Bronchial epithelial cell (primary cell): ENCODE results near the gene CUEDC1. TPM values are rescaled to one million over a fixed set of nuclear protein-coding genes. Genes with fewer than 3 reads are reported as not detected.

Experiments
- DNase-seq: peaks from one replicate; pipeline ENCODE4 v3.0.0-alpha.2; 2010; ENCODE audit warnings: low read depth
- FAIRE-seq: peaks from 2 replicates; lab custom pipeline; 2011; peaks lifted over from hg19 to GRCh38; lab: Jason Lieb, UNC
- H3K27me3 ChIP-seq: 2 replicates; pipeline ENCODE4 v1.5.1; 2011; ENCODE audit warnings: low read length; ENCODE audit not compliant: control insufficient read depth, insufficient read depth
- H3K36me3 ChIP-seq: 2 replicates; pipeline ENCODE4 v1.5.1; 2011; ENCODE audit warnings: low read length; ENCODE audit not compliant: control insufficient read depth, insufficient read depth
- H3K4me3 ChIP-seq: 2 replicates; pipeline ENCODE4 v1.5.1; 2011; ENCODE audit warnings: mild to moderate bottlenecking, low read depth, low read length, control low read depth
- CTCF ChIP-seq: IDR thresholded peaks from 2 replicates; pipeline ENCODE4 v1.5.1; 2011; ENCODE audit warnings: mild to moderate bottlenecking, moderate library complexity, low read length, control low read depth, inconsistent platforms; ENCODE audit not compliant: insufficient read depth, severe bottlenecking
- total RNA-seq: library from RNA; depleted of rRNA; stranded (reverse); fragments of >200 nt; gene quantifications from 2 replicates; pipeline ENCODE4 v1.2.1, GENCODE V29; 2014

CUEDC1 gene
- total RNA-seq, 1 donor from 2014 or later, result 3.4 TPM

DNA sequence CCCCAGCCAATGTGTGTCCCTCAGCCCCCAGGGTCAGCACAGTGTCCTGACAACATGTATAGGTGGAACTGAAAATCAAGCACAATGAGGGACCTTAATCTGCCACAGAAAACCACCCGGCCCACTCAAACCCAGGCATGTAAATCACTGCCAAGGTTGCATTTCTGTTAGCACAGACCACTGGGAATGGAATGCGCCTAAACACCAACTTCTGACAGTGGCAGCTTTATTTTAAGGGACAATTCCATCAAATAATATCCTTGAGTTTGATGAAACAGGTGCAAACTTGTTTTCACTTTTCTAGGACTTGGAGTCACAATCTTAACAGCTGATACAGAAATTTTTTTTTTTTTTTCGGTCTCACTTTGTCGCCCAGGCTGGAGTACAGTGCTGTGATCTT, 68.1 kb downstream of the CUEDC1 start:
- H3K4me3 ChIP-seq, result no peak overlapping the region
- DNase-seq (no peak), FAIRE-seq (no peak)
- no peak for TF ChIP-seq CTCF
- H3K27me3 ChIP-seq, result no peaks in the 10 kb centered on the region
- peaks cover 11% of the 10 kb centered on the region for H3K36me3 ChIP-seq

DNA sequence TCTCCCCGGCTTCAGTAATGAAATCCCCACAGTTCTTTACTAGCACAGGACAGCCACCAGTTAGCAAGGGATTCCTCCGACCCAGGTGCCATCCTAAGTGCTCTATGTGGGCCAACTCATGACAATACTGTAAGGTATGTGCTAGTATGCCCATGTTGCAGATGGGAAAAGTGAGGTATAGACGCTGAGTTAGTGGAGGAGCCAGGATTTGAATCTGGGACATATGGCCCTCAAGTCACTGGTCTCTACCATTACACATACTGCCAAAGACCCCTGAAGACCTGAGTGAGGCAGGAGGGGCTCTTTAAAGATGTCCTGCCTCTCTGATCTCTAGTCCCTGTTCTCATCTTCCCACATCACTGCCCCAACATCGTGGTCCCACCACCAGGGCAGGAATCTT, 69.2 kb downstream of the CUEDC1 start:
- TF ChIP-seq CTCF, result no peak
- H3K36me3 ChIP-seq, result peaks cover 11% of the 10 kb centered on the region
- DNase-seq, result no peak
- H3K27me3 ChIP-seq, result no peaks in the 10 kb centered on the region
- H3K4me3 ChIP-seq, result no peak overlapping the region
- peak; percentile 58 for FAIRE-seq

- TF ChIP-seq CTCF, result no peak
- Histone ChIP-seq H3K4me3 (no peak overlapping the region), H3K27me3 (no peaks in the 10 kb centered on the region), H3K36me3 (peaks cover 11% of the 10 kb centered on the region)
- FAIRE-seq (no peak), DNase-seq (no peak)
These were observed 69.9 kb downstream of the CUEDC1 start for GRCh38 chr17:57885148-57885915.

- DNase-seq (no peak), FAIRE-seq (no peak)
- no peaks in the 10 kb centered on the region for H3K27me3 ChIP-seq
These were observed 73.3 kb downstream of the CUEDC1 start for GRCh38 chr17:57881783-57882351.

DNA sequence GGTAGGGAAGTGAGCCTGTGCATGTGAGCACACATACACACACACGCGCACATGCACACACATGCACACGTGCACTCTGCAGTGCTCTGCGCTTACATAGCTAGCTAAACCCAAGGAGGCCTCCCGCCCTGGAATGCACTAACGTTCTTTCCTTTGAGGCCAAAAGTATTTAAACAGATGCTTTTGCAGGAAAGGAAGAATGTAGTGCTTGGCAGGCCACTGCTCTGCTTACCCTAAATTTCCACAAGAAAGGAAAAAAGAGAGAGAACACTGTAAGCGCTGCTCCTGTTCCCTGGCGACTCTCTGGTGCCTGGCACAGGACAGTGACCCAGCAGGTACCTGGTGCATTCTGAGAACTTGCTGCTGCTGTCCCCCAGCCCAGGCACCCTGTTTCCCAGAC, 74.1 kb downstream of the CUEDC1 start:
- H3K27me3 ChIP-seq, result no peaks in the 10 kb centered on the region
- H3K36me3 ChIP-seq, result peaks cover 13% of the 10 kb centered on the region
- no peak for FAIRE-seq
- DNase-seq, result no peak
- TF ChIP-seq CTCF, result no peak
- no peak overlapping the region for H3K4me3 ChIP-seq

More at GRCh38 chr17:57881783-57882351, 73.3 kb downstream of the CUEDC1 start:
- TF ChIP-seq CTCF, result no peak
- Histone ChIP-seq H3K4me3 (no peak overlapping the region), H3K36me3 (peaks cover 13% of the 10 kb centered on the region)
